Transverse colon (tissue), 4 donors: ENCODE measurements around the gene SLC39A11. TPM values are rescaled to one million over a fixed set of nuclear protein-coding genes. Genes with fewer than 3 reads are reported as not detected.
A peak's percentile ranks its signal among the peaks of the same experiment; 100 is the strongest.

ENCODE experiments used
- DNase-seq: peaks from one replicate; pipeline ENCODE4 v3.0.0-alpha.2; 2019
- H3K27ac ChIP-seq, 4 donors: fragments of 200-600 bp; sonication (generic); 2 replicates each; pipeline ENCODE4 v1.5.1; 2016 to 2018; ENCODE audit warnings: inconsistent platforms in 4 of 4
- H3K27me3 ChIP-seq: fragments of 200-600 bp; sonication (generic); 2 replicates; pipeline ENCODE4 v1.5.1; 2017; ENCODE audit warnings: inconsistent platforms
- H3K36me3 ChIP-seq, 4 donors: fragments of 200-600 bp; sonication (generic); 2 replicates each; pipeline ENCODE4 v1.5.1; 2017 to 2019; ENCODE audit warnings: inconsistent platforms in 4 of 4
- H3K4me1 ChIP-seq, 4 donors: fragments of 200-600 bp; sonication (generic); 2 replicates each; pipeline ENCODE4 v1.5.1; 2017 to 2020; ENCODE audit warnings: inconsistent platforms in 4 of 4
- H3K4me3 ChIP-seq, 4 donors: fragments of 200-600 bp; sonication (generic); 1 replicate in 1 of 4; 2 replicates in 3 of 4; pipeline versions ENCODE4 v1.5.1 to v1.6.1; 2017 to 2019; ENCODE audit warnings: inconsistent platforms in 4 of 4
- H3K9me3 ChIP-seq, 2 donors: fragments of 200-600 bp; sonication (generic); 2 replicates each; pipeline ENCODE4 v1.5.1; 2017 to 2019; ENCODE audit warnings: inconsistent platforms in 2 of 2
- EP300 ChIP-seq: sonication (generic); formaldehyde crosslinking; IDR thresholded peaks from one replicate; pipeline ENCODE4 v1.6.1; 2017; ENCODE audit warnings: antibody characterized with exemption, low read depth
- POLR2A ChIP-seq: fragments of 450-650 bp; IDR thresholded peaks from one replicate; pipeline ENCODE4 v1.6.1; 2016; ENCODE audit warnings: antibody characterized with exemption, mild to moderate bottlenecking, moderate library complexity
- POLR2AphosphoS5 ChIP-seq, 3 donors: sonication (generic); formaldehyde crosslinking; IDR thresholded peaks; one replicate each; pipeline ENCODE4 v1.6.1; 2016; ENCODE audit warnings: antibody characterized with exemption in 3 of 3
- WGBS, 2 donors: methylation state at CpG; one replicate each; pipeline ENCODE4 v1.1.5; 2018; ENCODE audit warnings: low coverage in 1 of 2; 5-methylcytosine and 5-hydroxymethylcytosine counted together
- in situ Hi-C, 4 donors: fragments of 200-750 bp; cut with MboI; loops; one replicate each; pipeline versions ENCODE4 v1.15.0 to v1.15.1; 2017; ENCODE audit warnings: low sequenced_read_pairs in 3 of 4, low pct_ligation_motif_present in 1 of 4, low pct_unique_long_range_greater_than_20kb in 1 of 4
- intact Hi-C: fragments of 100-400 bp; cut with DNase I; formaldehyde crosslinking; loops from one replicate; pipeline ENCODE4 v1.15.1; 2023; ENCODE audit warnings: low total_unique reads
- total RNA-seq, 4 donors: library from RNA; depleted of rRNA; stranded (reverse); fragments of >200 nt; gene quantifications; one replicate each; pipeline ENCODE4 v1.1.0, GENCODE V29; 2016
- TF ChIP-seq, protein P1 (sequence below), 5 experiments: fragments of 200-600 bp in 3 of 5; fragments of 450-650 bp in 2 of 5; sonication (generic) in 3 of 5; IDR thresholded peaks; 1 replicate in 2 of 5; 2 replicates in 3 of 5; pipeline ENCODE4 v1.5.1; 2016 to 2017; ENCODE audit warnings: antibody characterized with exemption in 5 of 5, inconsistent platforms in 3 of 5, mild to moderate bottlenecking in 2 of 5, moderate library complexity in 1 of 5

Gene SLC39A11
- total RNA-seq, 4 donors from 2014 or later: 20.7 to 49.7 (median 33.3) TPM

- Histone ChIP-seq H3K4me3 (no peak overlapping the region), H3K27me3 (no peaks in the 10 kb centered on the region), H3K9me3 (peaks cover 8 to 11% of the 10 kb centered on the region in 2 donors), H3K27ac (no peak overlapping the region), H3K4me1 (peaks cover 0 to 3% (median 0%) of the 10 kb centered on the region in 4 donors), H3K36me3 (no peaks in the 10 kb centered on the region)
- DNase-seq: no peak
- TF ChIP-seq EP300: no peak
- TF ChIP-seq POLR2A: no peak
- no peak for TF ChIP-seq POLR2AphosphoS5 (IDR thresholded peaks at IDR 0.05)
- TF ChIP-seq, protein P1, sequence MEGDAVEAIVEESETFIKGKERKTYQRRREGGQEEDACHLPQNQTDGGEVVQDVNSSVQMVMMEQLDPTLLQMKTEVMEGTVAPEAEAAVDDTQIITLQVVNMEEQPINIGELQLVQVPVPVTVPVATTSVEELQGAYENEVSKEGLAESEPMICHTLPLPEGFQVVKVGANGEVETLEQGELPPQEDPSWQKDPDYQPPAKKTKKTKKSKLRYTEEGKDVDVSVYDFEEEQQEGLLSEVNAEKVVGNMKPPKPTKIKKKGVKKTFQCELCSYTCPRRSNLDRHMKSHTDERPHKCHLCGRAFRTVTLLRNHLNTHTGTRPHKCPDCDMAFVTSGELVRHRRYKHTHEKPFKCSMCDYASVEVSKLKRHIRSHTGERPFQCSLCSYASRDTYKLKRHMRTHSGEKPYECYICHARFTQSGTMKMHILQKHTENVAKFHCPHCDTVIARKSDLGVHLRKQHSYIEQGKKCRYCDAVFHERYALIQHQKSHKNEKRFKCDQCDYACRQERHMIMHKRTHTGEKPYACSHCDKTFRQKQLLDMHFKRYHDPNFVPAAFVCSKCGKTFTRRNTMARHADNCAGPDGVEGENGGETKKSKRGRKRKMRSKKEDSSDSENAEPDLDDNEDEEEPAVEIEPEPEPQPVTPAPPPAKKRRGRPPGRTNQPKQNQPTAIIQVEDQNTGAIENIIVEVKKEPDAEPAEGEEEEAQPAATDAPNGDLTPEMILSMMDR (IDR thresholded peaks at IDR 0.05): no peak
- in situ Hi-C loops (no loop called here), intact Hi-C loops (no loop called here)
- WGBS, 2 donors: 86 to 90% methylated on average over 4 to 14 of the region's 14 CpGs
These were observed 78.4 kb downstream of the SLC39A11 start for GRCh38 chr17:73013816-73014663.

GRCh38 chr17:73013301-73013700 lies 79.2 kb downstream of the SLC39A11 start:
- in situ Hi-C loops: no loop called here
- no peak for DNase-seq
- H3K4me3 ChIP-seq: no peak overlapping the region
- H3K36me3 ChIP-seq: no peaks in the 10 kb centered on the region
- intact Hi-C loops: no loop called here
- peaks cover 1 to 8% of the 10 kb centered on the region in 2 donors for H3K9me3 ChIP-seq
- 79 to 94% methylated on average over 5 to 8 of the region's 8 CpGs for WGBS, 2 donors
- H3K4me1 ChIP-seq: peaks cover 0 to 3% (median 0%) of the 10 kb centered on the region in 4 donors
- no peaks in the 10 kb centered on the region for H3K27me3 ChIP-seq
- no peak overlapping the region for H3K27ac ChIP-seq
- TF ChIP-seq POLR2AphosphoS5 (IDR thresholded peaks at IDR 0.05) (no peak), EP300 (no peak), POLR2A (no peak)
- TF ChIP-seq, protein P1 (IDR thresholded peaks at IDR 0.05): no peak

DNA sequence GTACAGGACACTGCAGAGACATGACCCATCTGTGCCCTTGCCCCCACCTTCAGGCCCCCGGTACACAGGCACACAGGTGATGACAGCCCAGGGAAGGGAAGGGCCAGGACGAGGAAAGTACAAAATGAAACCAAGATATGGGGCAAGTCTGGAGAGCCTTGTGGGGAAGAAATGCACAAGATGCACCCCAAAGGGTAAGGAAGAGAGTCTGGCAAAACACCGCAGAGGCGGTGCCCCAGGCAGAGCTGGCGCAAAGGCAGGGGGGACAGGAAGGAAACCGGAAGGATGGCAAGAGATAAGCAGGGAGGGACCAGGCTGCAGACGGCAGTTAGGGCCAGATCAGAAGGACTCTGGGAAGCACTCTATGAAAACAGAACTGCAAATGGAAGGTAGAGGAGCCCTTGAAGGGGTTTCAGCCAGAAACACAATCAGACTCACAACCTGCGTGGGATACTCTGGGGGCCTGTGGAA lies 81.4 kb downstream of the SLC39A11 start:
- TF ChIP-seq EP300 (no peak), POLR2A (no peak), POLR2AphosphoS5 (IDR thresholded peaks at IDR 0.05) (no peak)
- TF ChIP-seq, protein P1 (IDR thresholded peaks at IDR 0.05): no peak
- in situ Hi-C loops (no loop called here), intact Hi-C loops (no loop called here)
- Histone ChIP-seq H3K27ac (peak overlapping the region in 1 of 4 donors; percentile 29), H3K9me3 (no peaks in the 10 kb centered on the region), H3K4me1 (peaks cover 0 to 6% (median 2%) of the 10 kb centered on the region in 4 donors), H3K4me3 (peak overlapping the region in 1 of 4 donors; percentile 5), H3K36me3 (no peaks in the 10 kb centered on the region), H3K27me3 (no peaks in the 10 kb centered on the region)
- no peak for DNase-seq
- WGBS, 2 donors: 59 to 75% methylated on average over 2 to 8 of the region's 8 CpGs

- in situ Hi-C loops (no loop called here), intact Hi-C loops (no loop called here)
- H3K27ac ChIP-seq: peak overlapping the region in 1 of 4 donors; percentile 29
- H3K9me3 ChIP-seq: no peaks in the 10 kb centered on the region
- no peaks in the 10 kb centered on the region for H3K36me3 ChIP-seq
- TF ChIP-seq EP300: no peak
- TF ChIP-seq POLR2AphosphoS5 (IDR thresholded peaks at IDR 0.05): no peak
- TF ChIP-seq POLR2A: no peak
- TF ChIP-seq, protein P1 (IDR thresholded peaks at IDR 0.05): no peak
- no peaks in the 10 kb centered on the region for H3K27me3 ChIP-seq
- 67 to 86% methylated on average over 7 of the region's 7 CpGs for WGBS, 2 donors
- H3K4me3 ChIP-seq: no peak overlapping the region
- H3K4me1 ChIP-seq: peaks cover 0 to 6% (median 2%) of the 10 kb centered on the region in 4 donors
- DNase-seq: no peak
These were observed 82.1 kb downstream of the SLC39A11 start for GRCh38 chr17:73010414-73010813.
